Astrocyte of the spinal cord (primary cell): Measurements from ENCODE around the gene NEAT1.
"Not testable (repeated sequence)": the region's sequence is repeated elsewhere in the genome, so short reads cannot be mapped to it uniquely, and the experiment has no call there.

ENCODE experiments used
- DNase-seq: peaks from one replicate; pipeline ENCODE4 v3.0.0; 2011; ENCODE audit warnings: low read depth, low spot score
- H3K4me3 ChIP-seq: 2 replicates; pipeline ENCODE4 v1.5.1; 2011; ENCODE audit warnings: low read depth, mild to moderate bottlenecking, low read length, moderate library complexity
- in situ Hi-C: cut with HindIII; loops from 2 replicates; pipeline ENCODE4 v1.10.0; 2017; ENCODE audit warnings: low sequenced_read_pairs
- TF ChIP-seq, protein P1 (sequence below): IDR thresholded peaks from 2 replicates; pipeline ENCODE4 v1.5.1; 2012; ENCODE audit warnings: low read depth, mild to moderate bottlenecking, low read length, inconsistent platforms

Gene NEAT1

DNA sequence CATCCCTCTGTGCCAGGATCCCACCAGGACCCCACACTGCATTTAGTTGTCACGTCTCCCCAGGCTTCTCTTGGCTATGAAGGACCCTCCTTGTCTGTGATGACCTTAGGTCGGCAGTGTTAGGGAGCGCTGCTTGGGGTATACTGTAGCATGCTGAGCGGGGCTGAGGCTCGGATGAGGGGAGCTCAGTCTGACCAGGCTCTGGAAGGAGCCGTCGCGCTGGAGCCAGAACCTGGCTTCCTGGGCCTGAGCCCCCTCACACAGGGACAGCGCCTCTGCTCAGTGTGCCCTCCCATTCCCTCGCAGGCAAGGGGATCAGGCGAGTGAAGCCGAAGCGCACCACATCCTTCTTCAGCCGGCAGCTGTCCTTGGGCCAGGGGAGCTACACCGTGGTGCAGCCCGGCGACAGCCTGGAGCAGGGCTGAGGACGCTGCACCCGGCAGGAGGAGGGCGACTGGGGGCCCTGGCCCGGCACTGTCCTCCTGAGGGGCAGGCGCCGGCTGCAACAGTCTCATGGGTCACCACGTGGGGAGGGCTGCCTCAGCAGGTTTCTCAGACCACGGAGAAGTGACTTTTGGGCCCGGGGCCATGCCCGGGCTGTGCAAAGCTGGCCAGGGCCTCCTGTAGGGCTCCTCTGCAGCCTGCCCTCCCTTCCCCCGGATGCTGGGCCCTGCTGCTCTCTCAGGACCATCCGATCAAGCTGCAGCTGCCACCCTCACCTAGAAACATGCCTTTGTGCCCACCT is 11.5 kb upstream of the NEAT1 start:
- DNase-seq = no peak
- in situ Hi-C loops = no loop called here

DNA sequence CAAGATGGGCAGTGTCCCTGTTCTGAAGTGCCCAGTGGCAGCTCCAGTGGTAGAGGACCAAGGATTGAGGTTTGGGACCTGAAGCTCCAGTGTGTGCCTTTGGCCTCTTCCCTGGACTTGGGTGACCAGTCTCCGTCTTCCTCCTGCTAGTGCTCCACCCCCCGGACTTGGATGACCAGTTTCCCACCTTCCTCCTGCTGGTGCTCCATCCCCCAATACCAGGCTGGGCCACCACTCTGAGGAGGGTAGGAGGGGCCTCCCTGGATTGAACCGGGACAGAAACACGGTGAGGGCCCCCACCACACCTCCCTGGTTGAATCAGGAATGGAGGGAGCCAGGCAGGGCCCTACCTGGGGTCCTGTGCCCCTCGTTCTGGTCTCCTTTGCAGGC is 10.9 kb upstream of the NEAT1 start:
- TF ChIP-seq, protein P1, sequence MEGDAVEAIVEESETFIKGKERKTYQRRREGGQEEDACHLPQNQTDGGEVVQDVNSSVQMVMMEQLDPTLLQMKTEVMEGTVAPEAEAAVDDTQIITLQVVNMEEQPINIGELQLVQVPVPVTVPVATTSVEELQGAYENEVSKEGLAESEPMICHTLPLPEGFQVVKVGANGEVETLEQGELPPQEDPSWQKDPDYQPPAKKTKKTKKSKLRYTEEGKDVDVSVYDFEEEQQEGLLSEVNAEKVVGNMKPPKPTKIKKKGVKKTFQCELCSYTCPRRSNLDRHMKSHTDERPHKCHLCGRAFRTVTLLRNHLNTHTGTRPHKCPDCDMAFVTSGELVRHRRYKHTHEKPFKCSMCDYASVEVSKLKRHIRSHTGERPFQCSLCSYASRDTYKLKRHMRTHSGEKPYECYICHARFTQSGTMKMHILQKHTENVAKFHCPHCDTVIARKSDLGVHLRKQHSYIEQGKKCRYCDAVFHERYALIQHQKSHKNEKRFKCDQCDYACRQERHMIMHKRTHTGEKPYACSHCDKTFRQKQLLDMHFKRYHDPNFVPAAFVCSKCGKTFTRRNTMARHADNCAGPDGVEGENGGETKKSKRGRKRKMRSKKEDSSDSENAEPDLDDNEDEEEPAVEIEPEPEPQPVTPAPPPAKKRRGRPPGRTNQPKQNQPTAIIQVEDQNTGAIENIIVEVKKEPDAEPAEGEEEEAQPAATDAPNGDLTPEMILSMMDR = no peak
- DNase-seq = no peak
- in situ Hi-C loops = no loop called here

More for the DNA sequence above, 11.5 kb upstream of the NEAT1 start:
- H3K4me3 ChIP-seq = no peak overlapping the region
- TF ChIP-seq, protein P1 = no peak

DNA sequence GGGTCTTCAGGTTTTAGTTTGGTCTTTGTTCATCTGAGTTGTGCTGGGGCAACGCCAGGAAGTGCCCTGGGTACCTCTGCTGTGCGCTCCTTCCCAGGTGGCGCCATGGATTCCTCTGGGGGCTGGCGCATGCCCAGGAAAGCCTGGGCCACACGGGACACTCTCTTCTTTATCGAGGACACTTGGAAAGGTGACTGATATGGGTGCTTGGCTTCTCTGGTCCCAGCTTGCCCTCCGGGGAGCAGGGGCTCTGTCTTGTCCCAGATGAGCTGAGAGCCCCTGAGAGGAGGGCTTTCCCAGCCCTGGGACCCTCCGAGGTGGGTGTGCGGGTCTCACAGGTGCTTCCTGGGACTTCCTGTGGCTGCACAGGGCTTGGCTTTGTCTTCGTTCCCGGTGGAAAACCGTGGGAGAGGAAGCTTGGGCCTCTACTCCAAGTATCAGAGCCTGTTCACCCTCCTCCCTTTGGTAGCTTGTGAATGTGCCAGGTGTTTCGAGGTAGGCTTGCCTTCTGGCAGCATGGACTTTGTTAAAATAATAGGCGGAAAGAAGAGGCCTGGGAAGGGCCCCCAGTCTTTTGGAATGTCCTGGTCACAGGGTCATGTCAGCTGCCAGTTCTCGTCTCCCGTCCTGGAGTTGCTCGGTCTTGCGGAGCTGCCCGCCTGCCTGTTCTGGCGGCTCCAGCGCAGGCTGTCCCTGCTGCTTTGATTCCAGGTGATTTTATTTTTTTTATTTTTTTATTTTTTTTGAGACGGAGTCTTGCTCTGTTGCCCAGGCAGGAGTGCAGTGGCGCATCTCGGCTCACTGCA is 10.1 kb upstream of the NEAT1 start:
- no peak overlapping the region for H3K4me3 ChIP-seq
- DNase-seq = no peak
- in situ Hi-C loops = no loop called here
- TF ChIP-seq, protein P1 = no peak

More for the DNA sequence above, 10.9 kb upstream of the NEAT1 start:
- H3K4me3 ChIP-seq = no peak overlapping the region

DNA sequence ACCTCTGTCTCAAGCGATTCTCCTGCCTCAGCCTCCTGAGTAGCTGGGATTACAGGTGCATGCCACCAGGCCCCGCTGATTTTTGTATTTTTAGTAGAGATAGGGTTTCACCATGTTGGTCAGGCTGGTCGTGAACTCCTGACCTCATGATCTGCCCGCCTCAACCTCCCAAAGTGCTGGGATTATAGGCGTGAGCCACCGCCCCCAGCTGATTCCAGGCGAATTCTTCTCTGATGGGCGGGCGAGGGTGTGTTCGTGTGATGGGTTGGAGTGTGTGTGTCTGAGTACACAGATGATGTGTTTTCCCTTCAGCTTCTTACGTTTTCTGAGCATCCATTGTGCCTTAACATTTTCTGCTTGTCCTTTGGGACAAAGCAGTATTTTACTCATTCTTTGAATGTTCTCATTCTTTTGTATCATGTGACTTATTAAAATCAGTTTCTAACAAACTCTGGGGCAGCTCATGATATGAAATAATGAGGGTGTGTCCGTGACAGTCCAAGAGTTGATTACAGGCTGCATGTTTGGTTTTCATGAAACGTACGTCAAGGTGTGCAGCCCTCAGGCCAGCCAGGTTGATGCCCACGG is 9.4 kb upstream of the NEAT1 start:
- DNase-seq, H3K4me3 ChIP-seq, in situ Hi-C loops: not testable (repeated sequence)

DNA sequence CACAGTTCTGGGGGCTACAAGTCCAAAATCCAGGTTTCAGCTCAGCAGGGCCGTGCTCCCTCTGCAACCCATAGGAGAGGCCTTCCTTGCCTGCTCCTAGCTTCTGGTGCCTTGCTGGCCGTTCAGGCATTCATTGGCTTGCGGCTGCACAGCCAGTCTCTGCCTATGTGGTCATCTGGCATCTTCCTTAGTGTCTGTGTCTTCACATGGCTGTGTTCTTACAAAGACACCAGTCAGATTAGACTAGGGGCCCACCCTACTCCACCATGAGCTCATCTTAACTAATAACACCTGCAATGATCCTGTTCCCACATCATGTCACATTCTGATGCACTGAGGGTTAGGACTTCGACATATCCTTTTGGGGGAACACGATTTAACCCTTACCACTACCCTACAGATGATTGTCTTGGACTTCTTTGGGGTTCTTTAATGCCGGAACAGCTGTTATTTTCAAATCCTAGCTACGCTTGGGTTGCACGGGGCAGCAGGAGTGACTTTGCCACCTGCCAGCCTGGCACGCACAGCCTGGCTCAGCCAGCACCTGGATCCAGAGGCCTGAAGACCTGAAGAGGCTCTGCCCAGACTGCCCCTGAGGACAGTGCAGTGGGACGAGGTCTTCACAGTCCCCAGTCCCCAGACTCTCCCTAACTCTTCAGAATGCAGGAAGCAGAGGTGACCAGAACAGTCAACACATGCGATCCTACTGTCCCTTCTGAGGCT is 7.7 kb upstream of the NEAT1 start:
- TF ChIP-seq, protein P1 = no peak
- H3K4me3 ChIP-seq = no peak overlapping the region
- DNase-seq = no peak
- in situ Hi-C loops = no loop called here

DNA sequence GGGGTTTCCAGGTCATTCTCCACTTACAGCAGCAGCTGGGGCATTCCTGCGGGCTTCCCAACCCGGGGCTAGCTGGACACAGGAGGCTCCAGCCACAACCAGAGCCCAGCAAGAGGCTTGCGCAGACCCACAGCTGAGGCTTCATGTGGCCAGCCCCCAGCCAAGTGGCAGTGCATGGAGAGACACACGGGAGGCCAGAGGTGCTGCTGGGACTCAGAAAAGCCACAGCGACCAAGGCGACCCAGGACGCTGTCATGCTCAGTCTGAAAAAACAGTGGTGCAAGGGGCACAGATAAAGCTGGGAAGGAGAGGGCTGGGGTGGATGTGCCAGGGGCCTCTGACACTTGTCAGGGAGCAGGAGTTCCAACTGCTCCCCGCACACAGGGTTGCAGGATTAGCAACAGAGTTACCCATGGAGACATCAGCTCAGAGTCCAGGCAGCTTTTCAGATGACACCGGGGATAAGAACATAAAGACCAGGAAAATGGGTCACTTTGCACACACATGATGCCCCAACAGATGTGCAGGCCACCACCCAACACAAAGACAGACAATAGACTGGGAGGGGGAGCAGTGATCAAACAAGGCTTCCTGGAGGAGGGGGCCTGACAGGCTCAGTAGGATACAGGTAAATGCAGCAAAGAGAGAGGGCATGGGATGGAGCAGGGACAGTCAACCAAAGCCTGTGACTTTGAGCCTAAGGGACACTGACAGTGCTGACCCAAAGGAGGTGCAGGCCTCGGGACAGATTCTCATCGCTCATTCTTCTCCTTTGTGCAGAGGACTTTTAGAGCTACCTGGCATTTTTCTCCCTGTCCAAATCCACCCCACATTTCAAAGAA is 6.9 kb upstream of the NEAT1 start:
- peak overlapping the region; percentile 20 for H3K4me3 ChIP-seq
- TF ChIP-seq, protein P1 = no peak
- in situ Hi-C loops = no loop called here
- no peak for DNase-seq
